BLaER1 treated with 17β-estradiol and CSF1 and Interleukin-3, amounts not matched to agents 10 nM and 100 nM (cell line): ENCODE data around the gene FBXO45.
A peak's percentile ranks its signal among the peaks of the same experiment; 100 is the strongest.
"Not testable (repeated sequence)": the region's sequence is repeated elsewhere in the genome, so short reads cannot be mapped to it uniquely, and the experiment has no call there.

Experiments
- H3K27ac ChIP-seq, 11 experiments: shearing (Covaris generic); formaldehyde crosslinking; 2 replicates each; pipeline ENCODE4 v1.8.1; 2022
- H3K27me3 ChIP-seq, 11 experiments: shearing (Covaris generic); formaldehyde crosslinking; 2 replicates each; pipeline ENCODE4 v1.8.1; 2022
- H3K36me3 ChIP-seq, 11 experiments: shearing (Covaris generic); formaldehyde crosslinking; 2 replicates each; pipeline ENCODE4 v1.8.1; 2022
- H3K4me1 ChIP-seq, 10 experiments: shearing (Covaris generic); formaldehyde crosslinking; 2 replicates each; pipeline ENCODE4 v1.8.1; 2022
- H3K4me2 ChIP-seq, 11 experiments: shearing (Covaris generic); formaldehyde crosslinking; 2 replicates each; pipeline ENCODE4 v1.8.1; 2022
- H3K4me3 ChIP-seq, 10 experiments: shearing (Covaris generic); formaldehyde crosslinking; 2 replicates each; pipeline ENCODE4 v1.8.1; 2022
- H3K9ac ChIP-seq, 11 experiments: shearing (Covaris generic); formaldehyde crosslinking; 2 replicates each; pipeline ENCODE4 v1.8.1; 2022
- H3K9me3 ChIP-seq, 11 experiments: shearing (Covaris generic); formaldehyde crosslinking; replicated peaks in 1 of 11; 2 replicates each; pipeline ENCODE4 v1.8.1; 2022
- H4K20me1 ChIP-seq, 11 experiments: shearing (Covaris generic); formaldehyde crosslinking; 2 replicates each; pipeline ENCODE4 v1.8.1; 2022
- Cebpa-rat ChIP-seq, 11 experiments: shearing (Covaris generic); IDR thresholded peaks; 2 replicates each; pipeline ENCODE4 v1.8.1; 2022

The FBXO45 gene

DNA sequence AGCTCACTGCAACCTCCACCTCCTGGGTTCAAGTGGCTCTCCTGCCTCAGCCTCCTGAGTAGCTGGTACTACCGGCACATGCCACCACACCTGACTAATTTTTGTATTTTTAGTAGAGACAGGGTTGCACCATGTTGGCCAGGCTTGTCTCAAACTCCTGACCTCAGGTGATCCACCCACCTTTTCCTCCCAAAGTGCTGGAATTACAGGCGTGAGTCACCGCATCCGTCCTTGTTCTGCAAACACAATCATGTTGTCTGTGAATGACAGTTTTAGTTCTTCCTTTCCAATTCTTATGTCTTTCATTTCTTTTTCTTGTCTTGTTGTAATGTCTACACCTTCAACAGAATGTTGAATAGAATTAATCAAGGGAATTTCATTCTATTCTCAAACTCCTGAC, 37.0 kb upstream of the FBXO45 start:
- Histone ChIP-seq H3K27me3 (no peaks in the 10 kb centered on the region), H3K36me3 (no peaks in the 10 kb centered on the region), H4K20me1 (no peaks in the 10 kb centered on the region), H3K27ac (no peak overlapping the region), H3K9me3 (peaks cover 9 to 28% (median 18%) of the 10 kb centered on the region in 11 experiments; a peak in 19 of 22 replicates), H3K4me3 (no peak overlapping the region), H3K4me1 (peaks cover 0 to 13% (median 6%) of the 10 kb centered on the region in 10 experiments; a peak in 10 of 20 replicates), H3K9ac (no peak overlapping the region), H3K4me2 (no peak overlapping the region)
- no peak for TF ChIP-seq Cebpa-rat (IDR thresholded peaks at IDR 0.05)

DNA sequence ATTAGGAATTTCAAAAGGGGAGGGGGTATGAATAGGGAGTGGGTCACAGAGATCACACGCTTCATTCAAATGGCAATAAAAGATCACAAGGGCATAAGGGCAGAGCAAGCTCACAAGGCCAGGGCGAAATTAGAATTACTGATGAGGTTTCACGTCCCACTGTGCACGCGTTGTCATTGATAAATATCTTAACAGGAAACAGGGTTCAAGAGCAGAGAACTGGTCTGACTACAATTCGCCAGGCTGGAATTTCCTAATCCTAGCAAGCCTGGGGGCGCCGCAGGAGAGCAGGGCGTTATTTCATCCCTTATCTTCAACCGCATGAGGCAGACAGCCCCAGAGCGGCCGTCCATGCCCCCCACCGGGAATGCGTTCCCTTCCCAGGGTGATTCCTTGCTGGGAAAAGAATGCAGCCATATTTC, 35.2 kb upstream of the FBXO45 start:
- Histone ChIP-seq H4K20me1 (no peaks in the 10 kb centered on the region), H3K9me3 (peaks cover 9 to 28% (median 17%) of the 10 kb centered on the region in 11 experiments; a peak in 19 of 22 replicates), H3K4me3 (no peak overlapping the region), H3K9ac (no peak overlapping the region), H3K27ac (no peak overlapping the region), H3K36me3 (no peaks in the 10 kb centered on the region), H3K4me1 (peaks cover 0 to 3% (median 0%) of the 10 kb centered on the region in 10 experiments; a peak in 1 of 20 replicates), H3K27me3 (no peaks in the 10 kb centered on the region), H3K4me2 (no peak overlapping the region)
- TF ChIP-seq Cebpa-rat (IDR thresholded peaks at IDR 0.05) = no peak

DNA sequence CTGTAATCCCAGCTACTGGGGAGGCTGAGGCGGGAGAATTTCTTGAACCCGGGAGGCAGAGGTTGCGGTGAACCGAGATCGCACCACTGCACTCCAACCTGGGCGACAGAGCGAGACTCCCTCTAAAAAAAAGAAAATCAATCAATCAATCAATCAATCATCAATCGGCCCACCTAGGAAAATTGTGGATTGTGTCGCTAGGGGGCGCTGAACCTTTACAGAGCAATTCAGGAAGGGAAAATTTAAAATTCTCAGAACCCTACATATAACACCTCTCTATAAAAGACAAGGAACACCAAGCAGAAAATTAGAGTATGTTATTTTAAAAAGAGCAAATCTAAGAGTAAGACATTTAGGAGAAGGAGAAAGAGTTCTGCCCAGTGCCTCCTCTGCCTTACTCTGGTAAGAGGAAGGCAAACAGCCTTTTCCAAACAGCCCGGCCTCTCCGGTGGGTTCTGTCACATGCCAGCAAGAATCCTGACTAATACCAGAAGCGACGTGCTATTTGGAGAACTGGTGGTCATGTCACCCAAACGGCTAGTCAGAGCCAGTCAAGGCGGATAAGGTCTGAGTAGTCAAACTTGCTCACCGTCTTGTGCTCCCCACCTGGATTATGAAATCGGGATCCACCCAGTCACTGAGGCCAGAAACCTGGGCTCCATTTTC, 31.0 kb upstream of the FBXO45 start:
- Histone ChIP-seq H3K4me1 (no peaks in the 10 kb centered on the region), H3K36me3 (no peaks in the 10 kb centered on the region), H3K9me3 (0 out of 22 replicates have a peak, but pooled peaks cover 0 to under 1% (median 0%) of the 10 kb centered on the region in 11 experiments), H3K4me3 (no peak overlapping the region), H3K9ac (no peak overlapping the region), H3K27me3 (no peaks in the 10 kb centered on the region), H3K4me2 (no peak overlapping the region), H4K20me1 (no peaks in the 10 kb centered on the region), H3K27ac (no peak overlapping the region)
- TF ChIP-seq Cebpa-rat (IDR thresholded peaks at IDR 0.05) = no peak

GRCh38 chr3:196541684-196542445, 26.6 kb upstream of the FBXO45 start:
- Histone ChIP-seq H3K9ac (no peak overlapping the region), H3K4me3 (no peak overlapping the region), H3K9me3 (peaks cover 0 to 5% (median 0%) of the 10 kb centered on the region in 11 experiments; a peak in 1 of 22 replicates), H3K4me2 (no peak overlapping the region), H3K27me3 (no peaks in the 10 kb centered on the region), H3K27ac (no peak overlapping the region), H3K4me1 (no peaks in the 10 kb centered on the region), H4K20me1 (no peaks in the 10 kb centered on the region), H3K36me3 (no peaks in the 10 kb centered on the region)
- no peak; a peak in 1 of 22 replicates for TF ChIP-seq Cebpa-rat (IDR thresholded peaks at IDR 0.05)

GRCh38 chr3:196544491-196544992, 23.9 kb upstream of the FBXO45 start:
- H3K4me1 ChIP-seq = no peaks in the 10 kb centered on the region
- no peaks in the 10 kb centered on the region for H4K20me1 ChIP-seq
- H3K9me3 ChIP-seq = peaks cover 16 to 28% (median 21%) of the 10 kb centered on the region in 11 experiments
- H3K27ac ChIP-seq = no peak overlapping the region
- no peak overlapping the region for H3K4me2 ChIP-seq
- H3K27me3 ChIP-seq = no peaks in the 10 kb centered on the region
- TF ChIP-seq Cebpa-rat (IDR thresholded peaks at IDR 0.05) = no peak
- peaks cover 0 to 6% (median 0%) of the 10 kb centered on the region in 11 experiments; a peak in 7 of 22 replicates for H3K36me3 ChIP-seq
- H3K9ac ChIP-seq = no peak overlapping the region
- no peak overlapping the region for H3K4me3 ChIP-seq

DNA sequence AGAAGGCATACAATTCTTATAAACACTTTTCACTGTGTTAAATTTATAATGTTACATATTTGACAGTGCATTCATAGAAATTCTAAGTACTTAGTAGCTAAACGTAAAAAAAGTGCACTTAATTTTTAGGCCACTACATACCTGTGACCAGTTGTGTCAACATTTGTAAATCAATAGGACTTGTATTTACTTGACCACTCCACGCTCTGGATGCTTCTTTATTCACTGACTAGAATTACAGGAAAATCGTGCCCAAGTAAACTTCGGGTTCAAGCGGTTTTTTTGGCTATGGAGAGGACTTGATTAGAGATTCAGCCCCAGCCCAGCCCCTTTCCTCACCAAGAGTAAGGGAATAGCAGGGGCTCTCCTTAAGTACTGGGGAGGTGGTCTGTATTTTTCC, 21.9 kb upstream of the FBXO45 start:
- H3K4me3 ChIP-seq = no peak overlapping the region
- H3K9me3 ChIP-seq = peaks cover 36 to 48% (median 41%) of the 10 kb centered on the region in 11 experiments
- peaks cover 0 to 25% (median 3%) of the 10 kb centered on the region in 11 experiments; a peak in 13 of 22 replicates for H3K36me3 ChIP-seq
- no peak overlapping the region for H3K9ac ChIP-seq
- no peak overlapping the region for H3K4me2 ChIP-seq
- H3K27ac ChIP-seq = no peak overlapping the region
- no peak for TF ChIP-seq Cebpa-rat (IDR thresholded peaks at IDR 0.05)
- H3K4me1 ChIP-seq = no peaks in the 10 kb centered on the region
- no peaks in the 10 kb centered on the region for H4K20me1 ChIP-seq
- no peaks in the 10 kb centered on the region for H3K27me3 ChIP-seq

DNA sequence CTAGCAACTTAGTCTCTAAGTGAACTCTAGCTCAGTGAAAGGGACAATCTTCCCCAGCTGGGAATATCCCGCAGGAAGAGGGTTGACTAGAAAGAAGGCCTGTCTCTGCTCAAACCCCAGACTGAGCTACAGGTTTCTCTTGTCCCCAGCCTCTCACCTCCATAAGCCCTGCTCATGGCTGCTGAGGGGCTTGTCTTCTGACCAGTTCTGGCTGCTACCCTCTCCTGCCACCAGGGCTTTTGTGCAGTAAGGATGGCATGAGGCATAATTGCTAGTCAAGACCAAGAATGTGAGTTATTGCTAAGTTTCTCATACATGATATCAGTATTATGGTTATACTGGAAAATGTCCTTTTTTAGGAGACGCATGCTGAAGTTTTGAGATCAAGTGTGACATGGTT, 21.4 kb upstream of the FBXO45 start:
- Histone ChIP-seq H3K4me2 (no peak overlapping the region), H3K27me3 (no peaks in the 10 kb centered on the region), H3K36me3 (peaks cover 0 to 25% (median 6%) of the 10 kb centered on the region in 11 experiments; a peak in 13 of 22 replicates), H3K9ac (no peak overlapping the region), H3K27ac (no peak overlapping the region), H3K4me3 (no peak overlapping the region), H4K20me1 (no peaks in the 10 kb centered on the region), H3K4me1 (no peaks in the 10 kb centered on the region), H3K9me3 (peaks cover 37 to 52% (median 45%) of the 10 kb centered on the region in 11 experiments)
- TF ChIP-seq Cebpa-rat (IDR thresholded peaks at IDR 0.05) = no peak

GRCh38 chr3:196549312-196549711, 19.1 kb upstream of the FBXO45 start:
- H3K27me3 ChIP-seq, H3K27ac ChIP-seq, H3K4me2 ChIP-seq, H3K9ac ChIP-seq, H4K20me1 ChIP-seq: not testable (repeated sequence)
- Histone ChIP-seq H3K4me3 (peak overlapping the region in 4 of 10 experiments; percentile 5 to 14 (median 10); a peak in 3 of 20 replicates), H3K4me1 (peaks cover 6 to 16% (median 10%) of the 10 kb centered on the region in 10 experiments), H3K9me3 (peaks cover 37 to 62% (median 54%) of the 10 kb centered on the region in 11 experiments), H3K36me3 (peaks cover 0 to 38% (median 12%) of the 10 kb centered on the region in 11 experiments; a peak in 16 of 22 replicates)

DNA sequence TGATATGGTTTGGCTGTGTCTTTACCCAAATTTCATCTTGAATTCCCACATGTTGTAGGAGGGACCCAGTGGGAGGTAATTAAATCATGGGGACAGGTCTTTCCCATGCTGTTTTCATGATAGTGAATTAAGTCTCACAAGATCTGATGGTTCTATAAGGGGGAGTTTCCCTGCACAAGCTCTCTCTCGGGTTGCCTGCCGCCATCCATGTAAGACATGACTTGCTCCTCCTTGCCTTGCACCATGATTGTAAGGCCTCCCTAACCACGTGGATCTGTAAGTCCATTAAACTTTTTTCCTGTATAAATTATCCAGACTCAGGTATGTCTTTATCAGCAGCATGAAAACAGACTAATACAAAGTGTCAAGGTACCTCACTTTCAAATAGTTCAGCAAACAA, 18.3 kb upstream of the FBXO45 start:
- H3K27me3 ChIP-seq, H3K4me2 ChIP-seq, H3K9ac ChIP-seq, H4K20me1 ChIP-seq, H3K27ac ChIP-seq: not testable (repeated sequence)
- Histone ChIP-seq H3K9me3 (peaks cover 37 to 62% (median 54%) of the 10 kb centered on the region in 11 experiments), H3K4me3 (peak overlapping the region in 1 of 10 experiments; percentile 5; a peak in 2 of 20 replicates), H3K4me1 (peaks cover 15 to 25% (median 19%) of the 10 kb centered on the region in 10 experiments), H3K36me3 (peaks cover 0 to 38% (median 12%) of the 10 kb centered on the region in 11 experiments; a peak in 16 of 22 replicates)
